NT2/D1 (cell line): ENCODE data around the gene ZDHHC7.

Experiments used
- SUZ12 ChIP-seq: IDR thresholded peaks from 2 replicates; pipeline ENCODE4 v1.6.1; 2011; ENCODE audit not compliant: insufficient read length, insufficient read depth; ENCODE audit errors: extremely low read depth
- YY1 ChIP-seq: IDR thresholded peaks from 2 replicates; pipeline ENCODE4 v1.6.1; 2011; ENCODE audit not compliant: insufficient read length, insufficient read depth
- ZNF274 ChIP-seq: IDR thresholded peaks from 2 replicates; pipeline ENCODE4 v1.6.1; 2011; ENCODE audit warnings: mild to moderate bottlenecking, low read depth, low read length

GRCh38 chr16:85037721-85038120 lies 26.4 kb upstream of the ZDHHC7 start:
- TF ChIP-seq SUZ12 (no peak), YY1 (no peak), ZNF274 (no peak)
